ENCODE data around the gene PLCH1.
"Not testable (repeated sequence)": the region's sequence is repeated elsewhere in the genome, so short reads cannot be mapped to it uniquely, and the experiment has no call there.

Gene PLCH1

GRCh38 chr3:155431856-155432570 lies 312.9 kb downstream of the PLCH1 start:
- in situ Hi-C loops (cut with MboI; ENCODE audit: low sequenced_read_pairs) = no loop called here

- in situ Hi-C loops (cut with MboI; ENCODE audit: low sequenced_read_pairs) = no loop called here
Observed at GRCh38 chr3:155428563-155428962, 316.3 kb downstream of the PLCH1 start.

- in situ Hi-C loops (cut with MboI; ENCODE audit: low sequenced_read_pairs) = no loop called here
Observed at GRCh38 chr3:155426524-155427230, 318.2 kb downstream of the PLCH1 start.

GRCh38 chr3:155425396-155425795 lies 319.5 kb downstream of the PLCH1 start:
- in situ Hi-C loops (cut with MboI; ENCODE audit: low sequenced_read_pairs) = no loop called here

GRCh38 chr3:155424323-155424710 lies 320.6 kb downstream of the PLCH1 start:
- in situ Hi-C loops (cut with MboI; ENCODE audit: low sequenced_read_pairs) = no loop called here

- in situ Hi-C loops (cut with MboI; ENCODE audit: low sequenced_read_pairs) = no loop called here
Observed at GRCh38 chr3:155423526-155424322, 321.1 kb downstream of the PLCH1 start.

GRCh38 chr3:155420881-155421486 lies 323.9 kb downstream of the PLCH1 start:
- in situ Hi-C loops (cut with MboI; ENCODE audit: low sequenced_read_pairs) = no loop called here

- in situ Hi-C loops (cut with MboI; ENCODE audit: low sequenced_read_pairs) = no loop called here
Observed at GRCh38 chr3:155420406-155420805, 324.5 kb downstream of the PLCH1 start.

GRCh38 chr3:155418407-155418806 lies 326.5 kb downstream of the PLCH1 start:
- in situ Hi-C loops (cut with MboI; ENCODE audit: low sequenced_read_pairs) = no loop called here

- in situ Hi-C loops (cut with MboI; ENCODE audit: low sequenced_read_pairs) = no loop called here
Observed at GRCh38 chr3:155417119-155417517, 327.8 kb downstream of the PLCH1 start.

GRCh38 chr3:155416500-155417118 lies 328.3 kb downstream of the PLCH1 start:
- in situ Hi-C loops (cut with MboI; ENCODE audit: low sequenced_read_pairs) = no loop called here

GRCh38 chr3:155412904-155413303 lies 332.0 kb downstream of the PLCH1 start:
- in situ Hi-C loops (cut with MboI; ENCODE audit: low sequenced_read_pairs) = no loop called here

GRCh38 chr3:155411500-155412223 lies 333.2 kb downstream of the PLCH1 start:
- in situ Hi-C loops (cut with MboI; ENCODE audit: low sequenced_read_pairs) = no loop called here

- in situ Hi-C loops (cut with MboI; ENCODE audit: low sequenced_read_pairs) = no loop called here
Observed at GRCh38 chr3:155409336-155409735, 335.5 kb downstream of the PLCH1 start.

GRCh38 chr3:155407971-155408370 lies 336.9 kb downstream of the PLCH1 start:
- in situ Hi-C loops (cut with MboI; ENCODE audit: low sequenced_read_pairs) = no loop called here

GRCh38 chr3:155407331-155407730 lies 337.5 kb downstream of the PLCH1 start:
- in situ Hi-C loops (cut with MboI; ENCODE audit: low sequenced_read_pairs) = no loop called here

GRCh38 chr3:155404486-155404885 lies 340.4 kb downstream of the PLCH1 start:
- in situ Hi-C loops (cut with MboI; ENCODE audit: low sequenced_read_pairs) = no loop called here

- in situ Hi-C loops (cut with MboI; ENCODE audit: low sequenced_read_pairs) = no loop called here
Observed at GRCh38 chr3:155402656-155403055, 342.2 kb downstream of the PLCH1 start.

GRCh38 chr3:155398046-155398445 lies 346.8 kb downstream of the PLCH1 start:
- in situ Hi-C loops (cut with MboI; ENCODE audit: low sequenced_read_pairs) = no loop called here

- in situ Hi-C loops (cut with MboI; ENCODE audit: low sequenced_read_pairs) = not testable (repeated sequence)
Observed at GRCh38 chr3:155394896-155395295, 350.0 kb downstream of the PLCH1 start.

Measured in HL-60/S4 treated with phorbol 12-myristate 13-acetate at 8.2 ng/mL for 4 days and 3 days (cell line).